Effector CD4-positive, alpha-beta T cell (primary cell): ENCODE measurements around the gene PDZD7.

Source experiments
- DNase-seq: peaks from one replicate; pipeline ENCODE4 v3.0.0-alpha.2; 2020

PDZD7 gene

GRCh38 chr10:101016814-101017213, 14.1 kb downstream of the PDZD7 start:
- DNase-seq, result no peak

GRCh38 chr10:101015582-101015973, 15.4 kb downstream of the PDZD7 start:
- no peak for DNase-seq

GRCh38 chr10:101014966-101015581, 15.9 kb downstream of the PDZD7 start:
- DNase-seq, result no peak

GRCh38 chr10:101014230-101014884, 16.6 kb downstream of the PDZD7 start:
- DNase-seq, result peak; percentile 72

DNA sequence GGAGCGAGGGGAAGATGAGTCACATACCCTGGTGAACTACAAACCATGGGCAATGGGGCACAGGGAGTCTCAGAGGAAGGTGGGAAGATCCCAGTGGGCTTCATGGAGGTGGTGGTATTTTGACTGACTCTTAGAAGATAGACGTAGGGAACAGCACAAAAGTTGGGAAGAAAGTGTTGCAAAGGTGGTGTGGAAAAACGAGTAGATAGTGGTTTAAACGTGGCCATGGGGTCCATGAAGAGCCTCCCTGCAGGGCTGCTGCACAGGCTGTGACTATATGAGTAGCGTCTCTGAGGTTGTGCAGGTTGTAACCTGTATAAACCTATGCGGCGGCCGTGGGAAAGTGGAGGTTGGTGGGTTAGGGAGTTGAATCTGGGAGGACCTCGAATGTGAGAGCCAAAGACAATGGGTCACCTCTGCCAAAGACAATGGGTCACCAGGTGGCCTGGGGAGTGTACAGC, 17.5 kb downstream of the PDZD7 start:
- no peak for DNase-seq

GRCh38 chr10:101012525-101013364, 18.2 kb downstream of the PDZD7 start:
- peak; percentile 69 for DNase-seq

- DNase-seq, result no peak
Measured at GRCh38 chr10:101011517-101012423, 19.2 kb downstream of the PDZD7 start.

DNA sequence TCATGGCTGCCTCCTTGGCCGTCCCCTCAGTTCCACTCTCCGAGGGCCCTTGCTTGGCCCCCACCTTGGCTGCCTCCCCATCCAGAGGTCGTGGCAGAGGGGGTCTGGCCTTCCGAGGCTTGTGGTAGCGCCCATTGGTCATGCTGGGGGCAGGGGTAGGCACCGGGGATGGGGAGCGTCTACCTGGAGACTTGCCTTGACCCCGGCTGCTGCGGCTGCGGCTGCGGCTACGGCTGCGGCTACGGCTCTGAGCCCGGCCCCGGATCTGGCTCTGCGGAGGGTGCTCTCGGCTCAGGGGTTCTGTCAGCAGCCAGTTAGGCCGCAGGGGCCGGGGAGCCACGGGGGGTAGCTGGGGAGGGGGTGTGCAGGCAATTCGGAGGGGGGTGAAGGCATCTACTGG, 20.6 kb downstream of the PDZD7 start:
- DNase-seq, result no peak

- no peak for DNase-seq
Measured at GRCh38 chr10:101008823-101009423, 22.0 kb downstream of the PDZD7 start.

- DNase-seq, result no peak
Measured at GRCh38 chr10:101007915-101008822, 22.8 kb downstream of the PDZD7 start.

GRCh38 chr10:101007099-101007711, 23.7 kb downstream of the PDZD7 start:
- no peak for DNase-seq

DNA sequence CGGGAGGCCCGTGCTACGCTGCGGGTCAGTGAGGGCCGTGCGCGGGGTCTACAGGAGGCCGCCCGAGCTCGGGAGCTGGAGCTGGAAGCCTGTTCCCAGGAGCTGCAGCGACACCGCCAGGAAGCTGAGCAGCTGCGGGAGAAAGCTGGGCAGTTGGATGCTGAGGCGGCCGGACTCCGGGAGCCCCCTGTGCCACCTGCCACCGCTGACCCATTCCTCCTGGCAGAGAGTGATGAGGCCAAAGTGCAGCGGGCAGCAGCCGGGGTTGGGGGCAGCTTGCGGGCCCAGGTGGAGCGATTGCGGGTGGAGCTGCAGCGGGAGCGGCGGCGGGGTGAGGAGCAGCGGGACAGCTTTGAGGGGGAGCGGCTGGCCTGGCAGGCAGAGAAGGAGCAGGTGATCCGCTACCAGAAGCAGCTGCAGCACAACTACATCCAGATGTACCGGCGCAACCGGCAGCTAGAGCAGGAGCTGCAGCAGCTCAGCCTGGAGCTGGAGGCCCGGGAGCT, 24.3 kb downstream of the PDZD7 start:
- no peak for DNase-seq

GRCh38 chr10:101005869-101006567, 24.9 kb downstream of the PDZD7 start:
- no peak for DNase-seq

DNA sequence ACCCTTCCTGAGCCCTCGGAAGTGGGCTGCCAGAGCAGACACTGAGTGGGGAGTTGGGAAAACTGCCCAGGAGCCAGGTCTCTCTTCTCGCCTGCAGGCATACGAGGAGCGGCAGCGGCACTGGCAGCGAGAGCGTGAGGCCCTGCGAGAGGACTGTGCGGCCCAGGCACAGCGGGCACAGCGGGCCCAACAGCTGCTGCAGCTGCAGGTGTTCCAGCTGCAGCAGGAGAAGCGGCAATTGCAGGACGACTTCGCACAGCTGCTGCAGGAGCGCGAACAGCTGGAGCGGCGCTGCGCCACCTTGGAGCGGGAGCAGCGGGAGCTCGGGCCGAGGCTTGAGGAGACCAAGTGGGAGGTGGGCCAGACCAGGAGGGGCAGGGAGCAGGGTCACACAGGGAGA, 25.6 kb downstream of the PDZD7 start:
- no peak for DNase-seq

GRCh38 chr10:101003639-101004206, 27.2 kb downstream of the PDZD7 start:
- no peak for DNase-seq

GRCh38 chr10:101002456-101002855, 28.5 kb downstream of the PDZD7 start:
- DNase-seq, result no peak

GRCh38 chr10:101001659-101002035, 29.3 kb downstream of the PDZD7 start:
- DNase-seq, result no peak

GRCh38 chr10:101000915-101001658, 29.8 kb downstream of the PDZD7 start:
- DNase-seq, result no peak
